ENCODE data around the gene FRA10AC1. TPM values are rescaled to one million over a fixed set of nuclear protein-coding genes. Genes with fewer than 3 reads are reported as not detected.
A peak's percentile ranks its signal among the peaks of the same experiment; 100 is the strongest.

Gene FRA10AC1
- total and polyA plus RNA-seq, 10 of the 15 experiments (the other 5 are each of a cell fraction or from before 2014, with no cell fraction given), result 5.3 to 18.1 (median 9.9) TPM

- TF ChIP-seq USF2 (IDR thresholded peaks at IDR 0.05; ENCODE audit: borderline replicate concordance, low read depth, low read length) (no peak), BRCA1 (IDR thresholded peaks at IDR 0.05; ENCODE audit: low read depth, low read length) (no peak), PKNOX1 (IDR thresholded peaks at IDR 0.05) (peak; percentile 53), NBN (IDR thresholded peaks at IDR 0.05) (peak; percentile 96; the same call in 1 of the 2 replicates), ZNF622 (IDR thresholded peaks at IDR 0.05) (no peak), EP300 (IDR thresholded peaks at IDR 0.05; ENCODE audit: borderline replicate concordance in 1 of 2, control insufficient read depth in 1 of 2, low read depth in 2 of 2, low read length in 2 of 2) (peak; percentile 39 to 71; a peak in 2 of 4 replicates), CEBPB (IDR thresholded peaks at IDR 0.05; ENCODE audit: borderline replicate concordance in 1 of 2, low read depth in 2 of 2, low read length in 2 of 2) (no peak), ZNF274 (IDR thresholded peaks at IDR 0.05; ENCODE audit: insufficient read depth, insufficient read length) (no peak), RAD21 (IDR thresholded peaks at IDR 0.05; ENCODE audit: insufficient read depth, low read depth, low read length) (peak; percentile 52), ZBTB4 (CRISPR knock-in tag; IDR thresholded peaks at IDR 0.05) (no peak), ZNF207 (IDR thresholded peaks at IDR 0.05; ENCODE audit: borderline replicate concordance) (peak; percentile 97), MTA3 (IDR thresholded peaks at IDR 0.05; ENCODE audit: borderline replicate concordance, low read length) (peak; percentile 16; the same call in 1 of the 2 replicates), BCL3 (IDR thresholded peaks at IDR 0.05; ENCODE audit: borderline replicate concordance, insufficient read depth, low read depth, low read length, poor library complexity, severe bottlenecking) (no peak), YBX1 (IDR thresholded peaks at IDR 0.05) (no peak), MEF2A (IDR thresholded peaks at IDR 0.05; ENCODE audit: insufficient read depth, low read depth, low read length) (peak; percentile 35; the same call in 1 of the 2 replicates), NFXL1 (IDR thresholded peaks at IDR 0.05; ENCODE audit: borderline replicate concordance) (no peak), ZBED1 (IDR thresholded peaks at IDR 0.05; ENCODE audit: borderline replicate concordance) (no peak; the same call in 1 of the 2 replicates), NR2C1 (IDR thresholded peaks at IDR 0.05) (peak; percentile 92), SUPT20H (IDR thresholded peaks at IDR 0.05; ENCODE audit: borderline replicate concordance, control insufficient read depth, low read depth, low read length) (no peak), CBX3 (IDR thresholded peaks at IDR 0.05; ENCODE audit: borderline replicate concordance, low read depth) (no peak), IRF5 (IDR thresholded peaks at IDR 0.05; ENCODE audit: borderline replicate concordance) (peak; percentile 94), POLR2A (IDR thresholded peaks at IDR 0.05; ENCODE audit: low read depth, low read length) (peak; percentile 86)
Measured at GRCh38 chr10:93702210-93703001, at the start of gene FRA10AC1 (continued).
